Vagina (tissue), 2 donors: ENCODE results near the gene HOXB5.
A peak's percentile ranks its signal among the peaks of the same experiment; 100 is the strongest.

Source experiments
- POLR2A ChIP-seq, 2 donors: fragments of 450-650 bp; IDR thresholded peaks; one replicate each; pipeline ENCODE4 v1.6.1; 2017; ENCODE audit warnings: antibody characterized with exemption in 2 of 2, mild to moderate bottlenecking in 2 of 2, moderate library complexity in 2 of 2
- TF ChIP-seq, protein P1 (sequence below), 3 experiments: fragments of 450-650 bp in 2 of 3; fragments of 200-600 bp in 1 of 3; sonication (generic) in 1 of 3; IDR thresholded peaks; one replicate each; pipeline ENCODE4 v1.5.1; 2017 to 2019; ENCODE audit warnings: antibody characterized with exemption in 3 of 3, mild to moderate bottlenecking in 2 of 3, moderate library complexity in 2 of 3

- TF ChIP-seq, protein P1, sequence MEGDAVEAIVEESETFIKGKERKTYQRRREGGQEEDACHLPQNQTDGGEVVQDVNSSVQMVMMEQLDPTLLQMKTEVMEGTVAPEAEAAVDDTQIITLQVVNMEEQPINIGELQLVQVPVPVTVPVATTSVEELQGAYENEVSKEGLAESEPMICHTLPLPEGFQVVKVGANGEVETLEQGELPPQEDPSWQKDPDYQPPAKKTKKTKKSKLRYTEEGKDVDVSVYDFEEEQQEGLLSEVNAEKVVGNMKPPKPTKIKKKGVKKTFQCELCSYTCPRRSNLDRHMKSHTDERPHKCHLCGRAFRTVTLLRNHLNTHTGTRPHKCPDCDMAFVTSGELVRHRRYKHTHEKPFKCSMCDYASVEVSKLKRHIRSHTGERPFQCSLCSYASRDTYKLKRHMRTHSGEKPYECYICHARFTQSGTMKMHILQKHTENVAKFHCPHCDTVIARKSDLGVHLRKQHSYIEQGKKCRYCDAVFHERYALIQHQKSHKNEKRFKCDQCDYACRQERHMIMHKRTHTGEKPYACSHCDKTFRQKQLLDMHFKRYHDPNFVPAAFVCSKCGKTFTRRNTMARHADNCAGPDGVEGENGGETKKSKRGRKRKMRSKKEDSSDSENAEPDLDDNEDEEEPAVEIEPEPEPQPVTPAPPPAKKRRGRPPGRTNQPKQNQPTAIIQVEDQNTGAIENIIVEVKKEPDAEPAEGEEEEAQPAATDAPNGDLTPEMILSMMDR (IDR thresholded peaks at IDR 0.05), result no peak
- TF ChIP-seq POLR2A (IDR thresholded peaks at IDR 0.05), result peak in 1 of 2 donors; percentile 5
Measured at GRCh38 chr17:48544349-48545021, 49.1 kb downstream of the HOXB5 start.
